Mucosa of descending colon (tissue), 3 donors: ENCODE measurements around the gene SHC3. TPM values are rescaled to one million over a fixed set of nuclear protein-coding genes. Genes with fewer than 3 reads are reported as not detected.

ENCODE experiments used
- ATAC-seq: fragments of 200-7000 bp; cut with Tn5 transposase; one replicate; pipeline ENCODE4 v1.9.1; 2020; ENCODE audit warnings: mild to moderate bottlenecking, moderate library complexity
- DNase-seq, 3 donors: peaks; one replicate each; pipeline ENCODE4 v3.0.0-alpha.2; 2020
- H3K36me3 ChIP-seq: fragments of 200-600 bp; one replicate; pipeline ENCODE4 v1.8.0; 2021; ENCODE audit warnings: low read depth, mild to moderate bottlenecking
- H3K4me1 ChIP-seq: fragments of 200-600 bp; one replicate; pipeline ENCODE4 v1.8.0; 2021; ENCODE audit warnings: low read depth, mild to moderate bottlenecking
- H3K4me3 ChIP-seq: fragments of 200-600 bp; one replicate; pipeline ENCODE4 v1.8.0; 2021; ENCODE audit warnings: mild to moderate bottlenecking
- H3K9me3 ChIP-seq: fragments of 200-600 bp; one replicate; pipeline ENCODE4 v1.8.0; 2021; ENCODE audit warnings: mild to moderate bottlenecking
- CTCF ChIP-seq: fragments of 200-600 bp; IDR thresholded peaks from one replicate; pipeline ENCODE4 v1.8.0; 2022; ENCODE audit warnings: antibody characterized with exemption, mild to moderate bottlenecking
- intact Hi-C, 2 donors: fragments of 100-400 bp; cut with DNase I in 1 of 2; cut with micrococcal nuclease in 1 of 2; formaldehyde crosslinking; loops; one replicate each; pipeline versions ENCODE4 v1.11.0 to v1.11.1; 2022; cut with DNase I, micrococcal nuclease
- long read RNA-seq, 2 donors: library from polyadenylated mRNA; unstranded; transcript quantifications; one replicate each; pipeline ENCODE4 v2.0.0, GENCODE V29; 2019 to 2021
- total RNA-seq, 3 donors: library from RNA; stranded (reverse); fragmentation: NEBNext Ultra II Directional in 2 of 3; extraction: Animal tissue kit (Norgen Biotek cat#: 25700) in 2 of 3; gene quantifications; one replicate each; pipeline versions ENCODE4 v1.2.1 to v1.2.4, GENCODE V29; 2021 to 2023
- donor health status: DM: no; HTN: no; CAD: no; lungs with moderate emphysema.
- donor health status: DM: no; HTN: no; CAD: no.
- donor health status: DM: no; HTN: yes; CAD: no.

SHC3 gene, protein sequence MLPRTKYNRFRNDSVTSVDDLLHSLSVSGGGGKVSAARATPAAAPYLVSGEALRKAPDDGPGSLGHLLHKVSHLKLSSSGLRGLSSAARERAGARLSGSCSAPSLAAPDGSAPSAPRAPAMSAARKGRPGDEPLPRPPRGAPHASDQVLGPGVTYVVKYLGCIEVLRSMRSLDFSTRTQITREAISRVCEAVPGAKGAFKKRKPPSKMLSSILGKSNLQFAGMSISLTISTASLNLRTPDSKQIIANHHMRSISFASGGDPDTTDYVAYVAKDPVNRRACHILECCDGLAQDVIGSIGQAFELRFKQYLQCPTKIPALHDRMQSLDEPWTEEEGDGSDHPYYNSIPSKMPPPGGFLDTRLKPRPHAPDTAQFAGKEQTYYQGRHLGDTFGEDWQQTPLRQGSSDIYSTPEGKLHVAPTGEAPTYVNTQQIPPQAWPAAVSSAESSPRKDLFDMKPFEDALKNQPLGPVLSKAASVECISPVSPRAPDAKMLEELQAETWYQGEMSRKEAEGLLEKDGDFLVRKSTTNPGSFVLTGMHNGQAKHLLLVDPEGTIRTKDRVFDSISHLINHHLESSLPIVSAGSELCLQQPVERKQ
- total RNA-seq = 1 to 10 TPM in 2 of 3 donors, under 1 TPM in 1; 0.35 to 4.8 (median 1.5) TPM
- long read RNA-seq, donor 1, full-length matches to known transcripts = 3 of 10 reads
- long read RNA-seq, donor 1, partial matches to known transcripts = 1 of 10 reads
- long read RNA-seq, donor 1, other reads (novel, unspliced or antisense) = 6 of 10 reads
- long read RNA-seq, donor 2 = 0 reads

- Histone ChIP-seq H3K4me3 (no peak within 1 kb of the TSS), H3K9me3 (no peaks in the 10 kb centered on the region), H3K36me3 (no peaks in the 10 kb centered on the region), H3K4me1 (peaks cover 18% of the 10 kb centered on the region)
- intact Hi-C loops = no loop called here
- ATAC-seq (no peak), DNase-seq (peak in 1 of 3 donors; percentile 33)
- TF ChIP-seq CTCF = no peak
Measured at GRCh38 chr9:89177944-89178829, at the start of gene SHC3. Gene SHC3, minus strand, starts transcription at chr9:89178818. Its CDS starts 358 bp downstream, at chr9:89178460.

- intact Hi-C loops = no loop called here
- DNase-seq (peak in 1 of 3 donors; percentile 24), ATAC-seq (no peak)
- Histone ChIP-seq H3K36me3 (no peaks in the 10 kb centered on the region), H3K4me3 (no peak overlapping the region), H3K9me3 (no peaks in the 10 kb centered on the region), H3K4me1 (no peaks in the 10 kb centered on the region)
- TF ChIP-seq CTCF = no peak
Measured at GRCh38 chr9:89225991-89226471, 47.4 kb upstream of the SHC3 start.

DNA sequence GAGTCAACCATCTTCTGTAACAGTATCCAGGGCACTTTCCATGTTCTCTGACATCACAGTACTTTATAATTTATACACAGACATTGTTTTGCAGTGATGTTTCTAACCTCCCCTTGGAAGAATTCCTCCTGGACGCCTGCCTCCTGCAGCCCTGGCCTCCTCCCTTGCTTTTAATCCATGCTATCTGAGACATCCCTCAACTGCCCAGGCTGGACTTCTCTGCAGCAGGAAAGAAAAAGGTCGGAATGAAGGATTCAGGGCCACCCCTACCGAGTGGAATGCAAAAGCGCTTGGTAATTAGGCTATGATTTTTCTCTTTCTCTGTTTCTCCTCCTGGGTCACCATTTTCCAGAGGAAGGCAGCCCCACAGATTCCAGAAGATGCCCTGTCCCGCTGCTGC, 47.0 kb upstream of the SHC3 start:
- no peaks in the 10 kb centered on the region for H3K9me3 ChIP-seq
- no peak for ATAC-seq

GRCh38 chr9:89225036-89225435, 46.4 kb upstream of the SHC3 start:
- ATAC-seq = no peak
- Histone ChIP-seq H3K4me1 (no peaks in the 10 kb centered on the region), H3K4me3 (no peak overlapping the region), H3K36me3 (no peaks in the 10 kb centered on the region), H3K9me3 (no peaks in the 10 kb centered on the region)
- no peak for TF ChIP-seq CTCF
- DNase-seq = no peak
- intact Hi-C loops = no loop called here

More for the DNA sequence above, 47.0 kb upstream of the SHC3 start:
- intact Hi-C loops = no loop called here
- H3K4me1 ChIP-seq = no peaks in the 10 kb centered on the region
- no peak for DNase-seq
- H3K36me3 ChIP-seq = no peaks in the 10 kb centered on the region
- H3K4me3 ChIP-seq = no peak overlapping the region
- TF ChIP-seq CTCF = no peak

GRCh38 chr9:89224633-89225032, 46.0 kb upstream of the SHC3 start:
- no peaks in the 10 kb centered on the region for H3K36me3 ChIP-seq
- intact Hi-C loops = no loop called here
- no peaks in the 10 kb centered on the region for H3K9me3 ChIP-seq
- ATAC-seq (no peak), DNase-seq (no peak)
- no peaks in the 10 kb centered on the region for H3K4me1 ChIP-seq
- TF ChIP-seq CTCF = no peak
- H3K4me3 ChIP-seq = no peak overlapping the region
